NCI-H1417 (cell line): ENCODE results near the gene CYSRT1.
A peak's percentile ranks its signal among the peaks of the same experiment; 100 is the strongest.

Experiments
- DNase-seq, 3 experiments: peaks; one replicate each; lab custom pipeline; 2025; lab: John Stamatoyannopoulos, UW

The CYSRT1 gene

GRCh38 chr9:137252555-137253506 lies 27.9 kb downstream of the CYSRT1 start:
- peak; percentile 13 to 31 (median 30) for DNase-seq

- peak in 2 of 3 experiments; percentile 54 to 60 for DNase-seq
Measured at GRCh38 chr9:137253717-137254623, 29.0 kb downstream of the CYSRT1 start.

- DNase-seq, result peak; percentile 85 to 95 (median 94)
Measured at GRCh38 chr9:137254624-137255447, 29.9 kb downstream of the CYSRT1 start, which contains the start of gene NELFB. NELFB (plus strand) TSS chr9:137255327.

GRCh38 chr9:137255448-137256114 lies 30.6 kb downstream of the CYSRT1 start:
- peak in 1 of 3 experiments; percentile 80 for DNase-seq

DNA sequence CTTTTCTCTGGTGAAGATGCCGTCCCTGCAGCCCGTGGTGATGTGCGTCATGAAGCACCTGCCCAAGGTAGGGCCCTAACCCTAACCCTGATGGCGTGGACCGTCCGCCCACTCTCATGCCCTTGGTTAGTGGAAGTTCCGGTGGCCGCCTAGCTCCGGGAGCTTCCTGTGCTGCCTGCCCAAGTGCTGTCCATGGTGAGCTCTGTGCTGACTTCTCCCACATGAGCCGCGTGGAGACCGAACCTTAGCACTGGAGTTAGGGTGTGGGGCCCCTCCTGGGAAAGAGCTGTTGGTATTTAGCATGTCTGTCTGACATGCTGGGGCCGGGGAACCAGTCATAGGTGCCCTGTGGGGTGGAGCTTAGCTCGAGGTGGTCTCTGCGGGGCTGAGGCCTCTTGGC lies 31.4 kb downstream of the CYSRT1 start:
- no peak for DNase-seq

GRCh38 chr9:137256856-137257255 lies 31.9 kb downstream of the CYSRT1 start:
- no peak for DNase-seq

DNA sequence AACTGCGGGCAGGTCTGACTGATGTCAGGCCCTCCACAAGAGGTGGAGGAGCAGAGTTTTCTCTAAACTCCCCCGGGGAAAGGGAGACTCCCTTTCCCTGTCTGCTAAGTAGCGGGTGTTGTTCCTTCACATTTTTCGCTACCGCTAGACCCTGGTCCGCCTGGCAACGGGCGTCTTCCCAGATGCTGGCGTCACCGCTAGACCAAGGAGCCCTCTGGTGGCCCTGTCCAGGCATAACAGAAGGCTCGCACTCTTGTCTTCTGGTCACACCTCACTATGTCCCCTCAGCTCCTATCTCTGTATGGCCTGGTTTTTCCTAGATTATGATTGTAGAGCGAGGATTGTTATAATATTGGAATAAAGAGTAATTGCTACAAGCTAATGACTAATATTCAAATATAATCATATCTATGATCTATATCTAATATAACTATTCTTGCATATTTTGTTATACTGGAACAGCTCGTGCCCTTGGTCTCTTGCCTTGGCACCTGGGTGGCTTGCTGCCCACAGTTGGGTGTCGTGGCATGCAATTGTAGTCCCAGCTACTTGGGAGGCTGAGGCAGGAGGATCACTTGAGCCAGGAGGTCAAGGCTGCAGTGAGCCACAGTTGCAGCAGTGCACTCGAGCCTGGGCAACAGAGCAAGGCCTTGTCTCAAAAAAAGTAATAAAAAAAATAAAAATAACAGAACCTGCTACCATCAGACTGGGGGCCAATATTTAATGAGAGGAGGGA lies 37.4 kb downstream of the CYSRT1 start:
- DNase-seq, result peak in 2 of 3 experiments; percentile 17 to 53

DNA sequence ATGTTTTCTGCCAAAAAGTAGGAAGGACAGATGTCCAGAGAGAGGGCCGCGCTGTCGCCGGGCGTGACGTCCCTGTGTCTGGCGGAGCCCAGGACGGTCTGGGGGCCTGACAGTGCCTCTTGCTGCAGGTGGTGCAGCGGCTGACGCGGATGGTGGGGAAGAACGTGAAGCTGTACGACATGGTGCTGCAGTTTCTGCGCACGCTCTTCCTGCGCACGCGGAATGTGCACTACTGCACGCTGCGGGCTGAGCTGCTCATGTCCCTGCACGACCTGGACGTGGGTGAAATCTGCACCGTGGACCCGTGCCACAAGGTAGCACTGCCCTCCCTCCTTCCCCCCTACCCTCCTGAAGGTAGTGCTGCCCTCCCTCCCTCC lies 37.9 kb downstream of the CYSRT1 start:
- DNase-seq, result no peak

GRCh38 chr9:137263506-137263905 lies 38.5 kb downstream of the CYSRT1 start:
- DNase-seq, result no peak

- DNase-seq, result no peak
Measured at GRCh38 chr9:137264067-137264466, 39.1 kb downstream of the CYSRT1 start.

GRCh38 chr9:137265496-137266161 lies 40.7 kb downstream of the CYSRT1 start:
- no peak for DNase-seq

GRCh38 chr9:137266162-137266527 lies 41.2 kb downstream of the CYSRT1 start:
- no peak for DNase-seq

GRCh38 chr9:137266585-137267453 lies 41.8 kb downstream of the CYSRT1 start:
- DNase-seq, result no peak

- no peak for DNase-seq
Measured at GRCh38 chr9:137267933-137268355, 43.0 kb downstream of the CYSRT1 start.

- no peak for DNase-seq
Measured at GRCh38 chr9:137268538-137269201, 43.7 kb downstream of the CYSRT1 start.

DNA sequence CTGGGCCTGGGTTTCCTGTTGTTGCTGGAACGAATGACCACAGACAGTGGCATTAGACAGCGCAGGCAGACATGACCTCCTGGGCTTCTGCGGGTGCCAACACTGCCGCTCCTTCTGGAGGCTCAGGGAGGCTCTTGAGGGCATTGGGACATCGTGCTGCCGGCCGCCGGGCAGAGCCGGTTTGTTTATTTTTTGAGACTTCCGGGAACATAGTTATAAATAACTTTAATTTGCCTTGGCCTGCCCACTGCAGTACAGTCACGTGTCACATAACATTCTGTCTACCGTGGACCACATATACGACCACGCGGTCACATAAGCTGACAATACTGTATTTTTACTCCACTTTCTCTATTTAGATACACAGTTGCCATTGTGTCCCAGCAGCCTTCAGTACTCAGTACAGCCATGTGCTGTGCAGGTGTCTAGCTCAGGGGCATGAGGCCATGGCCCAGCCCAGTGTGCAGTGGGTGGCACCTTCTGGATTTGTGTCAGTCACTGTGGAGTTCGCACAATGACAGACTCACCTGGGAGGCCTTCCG lies 44.3 kb downstream of the CYSRT1 start:
- no peak for DNase-seq

GRCh38 chr9:137270929-137271695 lies 46.1 kb downstream of the CYSRT1 start:
- no peak for DNase-seq
